IMR-90 (cell line): Measurements from ENCODE around the gene ZNF282. TPM values are rescaled to one million over a fixed set of nuclear protein-coding genes. Genes with fewer than 3 reads are reported as not detected.

Source experiments
- ATAC-seq: fragments of 200-7000 bp; cut with Tn5 transposase; 2 replicates; pipeline ENCODE4 v1.9.1; 2020; ENCODE audit warnings: low read depth, mild to moderate bottlenecking, moderate library complexity
- BruUV-seq: library from RNA; stranded (reverse); fragments of 400-500 nt; replicated peaks from 2 replicates; lab custom pipeline; 2021; lab: Mats Ljungman, UMichigan
- CTCF ChIA-PET: fragments of 300-600 bp; formaldehyde crosslinking; extraction: SDS; loops from one replicate; lab custom pipeline; 2021; ENCODE audit warnings: antibody characterized with exemption; lab: Yijun Ruan, JAX
- POLR2A ChIA-PET: fragments of 300-600 bp; sonication (Branson Sonifier 250); formaldehyde crosslinking; loops from one replicate; lab custom pipeline; 2022; ENCODE audit warnings: antibody characterized with exemption; ENCODE audit not compliant: unreplicated experiment; lab: Charles Lee
- DNase-seq: peaks from one replicate; pipeline ENCODE4 v3.0.0; 2013
- H2AFZ ChIP-seq: replicated peaks from 2 replicates; pipeline ENCODE3; 2013; ENCODE audit warnings: low read length, mild to moderate bottlenecking; ENCODE audit not compliant: poor library complexity
- H2AK5ac ChIP-seq: 2 replicates; pipeline ENCODE4 v1.6.1; 2013; ENCODE audit warnings: low read depth, low read length, inconsistent platforms
- H2AK9ac ChIP-seq: replicated peaks from 2 replicates; pipeline ENCODE3; 2013; ENCODE audit warnings: mild to moderate bottlenecking, low read depth, low read length, moderate library complexity; ENCODE audit not compliant: poor library complexity
- H2BK120ac ChIP-seq: 2 replicates; pipeline ENCODE4 v1.6.1; 2013; ENCODE audit warnings: low read depth, low read length, inconsistent platforms
- H2BK15ac ChIP-seq: 3 replicates; pipeline ENCODE4 v1.6.1; 2013; ENCODE audit warnings: low read depth, low read length, inconsistent platforms
- H2BK20ac ChIP-seq: 2 replicates; pipeline ENCODE4 v1.6.1; 2013; ENCODE audit warnings: low read depth, mild to moderate bottlenecking, inconsistent platforms, low read length, moderate library complexity
- H2BK5ac ChIP-seq: 2 replicates; pipeline ENCODE4 v1.6.1; 2013; ENCODE audit warnings: mild to moderate bottlenecking, low read depth, low read length, inconsistent platforms; ENCODE audit not compliant: poor library complexity, severe bottlenecking
- H3K14ac ChIP-seq: replicated peaks from 2 replicates; pipeline ENCODE4 v1.6.1; 2013; ENCODE audit warnings: low read depth, low read length, inconsistent platforms
- H3K18ac ChIP-seq: 2 replicates; pipeline ENCODE4 v1.6.1; 2013; ENCODE audit warnings: low read depth, low read length, control low read depth
- H3K23ac ChIP-seq: 2 replicates; pipeline ENCODE4 v1.6.1; 2013; ENCODE audit warnings: low read depth, low read length, inconsistent platforms
- H3K27ac ChIP-seq: 2 replicates; pipeline ENCODE4 v1.5.1; 2013; ENCODE audit warnings: mild to moderate bottlenecking, control low read depth, low read length; ENCODE audit not compliant: insufficient read depth
- H3K27me3 ChIP-seq: 2 replicates; pipeline ENCODE4 v1.6.1; 2013; ENCODE audit warnings: low read length; ENCODE audit not compliant: control insufficient read depth, insufficient read depth
- H3K36me3 ChIP-seq: 2 replicates; pipeline ENCODE4 v1.6.1; 2013; ENCODE audit warnings: low read length, mixed read lengths; ENCODE audit not compliant: control insufficient read depth, insufficient read depth
- H3K4ac ChIP-seq: 2 replicates; pipeline ENCODE4 v1.6.1; 2013; ENCODE audit warnings: low read depth, low read length, inconsistent platforms
- H3K4me1 ChIP-seq: 2 replicates; pipeline ENCODE4 v1.6.1; 2013; ENCODE audit warnings: low read length, mixed read lengths; ENCODE audit not compliant: control insufficient read depth, insufficient read depth
- H3K4me2 ChIP-seq: 2 replicates; pipeline ENCODE4 v1.6.1; 2013; ENCODE audit warnings: low read depth, mild to moderate bottlenecking, control low read depth, low read length, moderate library complexity
- H3K4me3 ChIP-seq: 2 replicates; pipeline ENCODE4 v1.5.1; 2013; ENCODE audit warnings: low read depth, mild to moderate bottlenecking, control low read depth, low read length, moderate library complexity; ENCODE audit not compliant: insufficient read depth
- H3K56ac ChIP-seq: 2 replicates; pipeline ENCODE4 v1.6.1; 2013; ENCODE audit warnings: low read length, inconsistent platforms; ENCODE audit not compliant: insufficient read depth; ENCODE audit errors: extremely low read depth
- H3K79me1 ChIP-seq, 2 experiments: 2 replicates each; pipeline ENCODE4 v1.6.1; 2013; ENCODE audit warnings: low read length in 2 of 2, inconsistent platforms in 1 of 2, low read depth in 1 of 2
- H3K9ac ChIP-seq: 2 replicates; pipeline ENCODE4 v1.6.1; 2013; ENCODE audit warnings: low read depth, low read length, control low read depth
- H3K9me1 ChIP-seq: 2 replicates; pipeline ENCODE4 v1.6.1; 2013; ENCODE audit warnings: low read length, inconsistent platforms; ENCODE audit not compliant: insufficient read depth
- H3K9me3 ChIP-seq: 2 replicates; pipeline ENCODE4 v1.6.1; 2013; ENCODE audit warnings: low read length; ENCODE audit not compliant: control insufficient read depth, insufficient read depth
- H4K20me1 ChIP-seq: 2 replicates; pipeline ENCODE4 v1.6.1; 2013; ENCODE audit warnings: low read length, inconsistent platforms; ENCODE audit not compliant: insufficient read depth
- H4K5ac ChIP-seq: 2 replicates; pipeline ENCODE4 v1.6.1; 2013; ENCODE audit warnings: mild to moderate bottlenecking, low read depth, low read length, control low read depth
- H4K8ac ChIP-seq, 2 experiments: 2 replicates each; pipeline ENCODE4 v1.6.1; 2013; ENCODE audit warnings: low read depth in 2 of 2, low read length in 2 of 2, control low read depth in 1 of 2, inconsistent platforms in 1 of 2
- H4K91ac ChIP-seq: 2 replicates; pipeline ENCODE4 v1.6.1; 2013; ENCODE audit warnings: low read depth, low read length, inconsistent platforms; ENCODE audit not compliant: insufficient read depth
- CEBPB ChIP-seq: IDR thresholded peaks from 2 replicates; pipeline ENCODE4 v1.6.1; 2012; ENCODE audit warnings: low read depth, low read length, improper control_type of control experiment
- CHD1 ChIP-seq: IDR thresholded peaks from 2 replicates; pipeline ENCODE4 v1.6.1; 2012; ENCODE audit warnings: low read depth, low read length, improper control_type of control experiment
- MAFK ChIP-seq: IDR thresholded peaks from 2 replicates; pipeline ENCODE4 v1.6.1; 2012; ENCODE audit warnings: low read depth, low read length, improper control_type of control experiment
- MAZ ChIP-seq: IDR thresholded peaks from 2 replicates; pipeline ENCODE4 v1.6.1; 2012; ENCODE audit warnings: low read depth, mild to moderate bottlenecking, low read length, improper control_type of control experiment, moderate library complexity, borderline replicate concordance
- RAD21 ChIP-seq: IDR thresholded peaks from 2 replicates; pipeline ENCODE4 v1.6.1; 2012; ENCODE audit warnings: low read length, improper control_type of control experiment
- RCOR1 ChIP-seq: IDR thresholded peaks from 2 replicates; pipeline ENCODE4 v1.6.1; 2012; ENCODE audit warnings: mild to moderate bottlenecking, low read length, improper control_type of control experiment; ENCODE audit not compliant: insufficient replicate concordance
- RFX5 ChIP-seq: IDR thresholded peaks from 2 replicates; pipeline ENCODE4 v1.8.0; 2012; ENCODE audit warnings: low read depth, mild to moderate bottlenecking, low read length, moderate library complexity
- SMC3 ChIP-seq: fragments of 150-350 bp; IDR thresholded peaks from 2 replicates; pipeline ENCODE4 v1.6.1; 2016; ENCODE audit warnings: low read depth, mild to moderate bottlenecking, antibody characterized with exemption, low read length, moderate library complexity
- WGBS, 2 experiments: methylation state at CpG; one replicate each; pipeline versions ENCODE4 v1.1.5 to v1.1.7; 2013; ENCODE audit warnings: missing lambda C conversion rate in 2 of 2; ENCODE audit not compliant: insufficient read length in 1 of 2; ENCODE audit errors: extremely low coverage in 2 of 2; 5-methylcytosine and 5-hydroxymethylcytosine counted together
- dilution Hi-C: fragments of 300-500 bp; cut with HindIII; formaldehyde crosslinking; loops from one replicate; pipeline ENCODE4 v1.14.3; 2018; ENCODE audit warnings: low sequenced_read_pairs; ENCODE audit not compliant: unreplicated experiment
- in situ Hi-C: fragments of 300-500 bp; cut with MboI; formaldehyde crosslinking; loops from 3 replicates; pipeline ENCODE4 v1.14.3; 2019; ENCODE audit warnings: low sequenced_read_pairs, inconsistent platforms, mixed read lengths
- intact Hi-C: fragments of 100-400 bp; cut with micrococcal nuclease; formaldehyde crosslinking; loops from 2 replicates; pipeline ENCODE4 v1.10.0; 2022
- polyA plus RNA-seq, 3 experiments: library from polyadenylated mRNA; depleted of rRNA; stranded (reverse); fragments of >200 nt; gene quantifications; 2 replicates each; pipeline ENCODE4 v1.2.3, GENCODE V29; 2012; ENCODE audit warnings: low replicate concordance in 1 of 3
- total RNA-seq: library from RNA; depleted of rRNA; stranded (reverse); fragments of >200 nt; gene quantifications from 2 replicates; pipeline ENCODE4 v1.2.3, GENCODE V29; 2012
- TF ChIP-seq, protein P1 (sequence below): fragments of 150-350 bp; IDR thresholded peaks from 2 replicates; pipeline ENCODE4 v1.6.1; 2016; ENCODE audit warnings: low read depth, mild to moderate bottlenecking, low read length, moderate library complexity, borderline replicate concordance
- TF ChIP-seq, protein P2 (sequence below): fragments of 150-350 bp; IDR thresholded peaks from 2 replicates; pipeline ENCODE4 v1.6.1; 2017; ENCODE audit warnings: mild to moderate bottlenecking, antibody characterized with exemption, low read length, low read depth
- TF ChIP-seq, protein P3 (sequence below): conservative IDR thresholded peaks from 2 replicates; pipeline ENCODE4 v1.5.1; 2012; ENCODE audit warnings: mild to moderate bottlenecking, low read depth, low read length, improper control_type of control experiment

ZNF282 gene
- total and polyA plus RNA-seq, 2 of the 4 experiments (the other 2 are of a cell fraction), result 7.2 to 11.9 TPM

DNA sequence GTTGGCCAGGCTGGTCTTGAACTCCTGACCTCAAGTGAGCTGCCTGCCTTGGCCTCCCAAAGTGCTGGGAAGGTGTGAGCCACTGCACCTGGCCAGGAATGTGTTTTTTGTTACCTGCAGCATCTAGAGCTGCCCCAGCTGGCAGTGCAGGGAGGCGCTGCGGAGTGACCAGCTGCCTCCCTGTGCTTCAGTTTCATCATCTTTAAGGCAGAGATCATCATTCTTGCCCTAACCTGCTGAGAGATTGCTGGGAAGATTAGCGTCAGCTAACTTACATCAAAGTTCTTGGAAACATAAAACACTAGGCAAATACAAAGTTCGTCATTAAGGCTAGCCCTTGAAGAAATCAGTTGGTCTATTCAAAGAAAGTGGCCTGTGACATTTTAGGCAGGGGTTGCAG is 2.3 kb downstream of the ZNF282 start:
- peaks cover 30% of the 10 kb centered on the region for H3K36me3 ChIP-seq
- no peak overlapping the region for H3K18ac ChIP-seq
- H2BK120ac ChIP-seq, result no peak overlapping the region
- H2BK5ac ChIP-seq, result no peak overlapping the region
- no TSS peak for BruUV-seq
- no peaks in the 10 kb centered on the region for H3K27me3 ChIP-seq
- dilution Hi-C loops, result no loop called here
- H4K8ac ChIP-seq, result no peak overlapping the region
- H3K4me1 ChIP-seq, result peaks cover 6% of the 10 kb centered on the region
- in situ Hi-C loops, result no loop called here
- ATAC-seq, result no peak
- no peak for DNase-seq
- no peak overlapping the region for H3K4me3 ChIP-seq
- no peak overlapping the region for H4K5ac ChIP-seq
- no peak overlapping the region for H2AFZ ChIP-seq
- H3K9me1 ChIP-seq, result peaks cover 6% of the 10 kb centered on the region; the same call in 1 of the 2 replicates
- H3K9me3 ChIP-seq, result no peaks in the 10 kb centered on the region
- no peak overlapping the region for H3K9ac ChIP-seq
- ChIA-PET POLR2A (no interaction called here), CTCF (no interaction called here)
- H3K23ac ChIP-seq, result no peak overlapping the region
- intact Hi-C loops, result loop anchor here (5.0 kb wide), 1 partner anchor 35 kb away; no protein-coding TSS in a partner anchor
- peaks cover 13 to 49% of the 10 kb centered on the region in 2 experiments for H3K79me1 ChIP-seq
- no peak overlapping the region for H3K14ac ChIP-seq
- no peak overlapping the region for H3K4ac ChIP-seq
- H3K56ac ChIP-seq, result no peak overlapping the region
- H3K4me2 ChIP-seq, result no peak overlapping the region
- TF ChIP-seq MAFK, result no peak
- no peak for TF ChIP-seq RAD21
- TF ChIP-seq SMC3, result no peak
- no peak for TF ChIP-seq RFX5
- no peak for TF ChIP-seq CEBPB
- TF ChIP-seq RCOR1, result no peak
- no peak for TF ChIP-seq CHD1
- TF ChIP-seq, protein P1, sequence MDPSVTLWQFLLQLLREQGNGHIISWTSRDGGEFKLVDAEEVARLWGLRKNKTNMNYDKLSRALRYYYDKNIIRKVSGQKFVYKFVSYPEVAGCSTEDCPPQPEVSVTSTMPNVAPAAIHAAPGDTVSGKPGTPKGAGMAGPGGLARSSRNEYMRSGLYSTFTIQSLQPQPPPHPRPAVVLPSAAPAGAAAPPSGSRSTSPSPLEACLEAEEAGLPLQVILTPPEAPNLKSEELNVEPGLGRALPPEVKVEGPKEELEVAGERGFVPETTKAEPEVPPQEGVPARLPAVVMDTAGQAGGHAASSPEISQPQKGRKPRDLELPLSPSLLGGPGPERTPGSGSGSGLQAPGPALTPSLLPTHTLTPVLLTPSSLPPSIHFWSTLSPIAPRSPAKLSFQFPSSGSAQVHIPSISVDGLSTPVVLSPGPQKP, result no peak
- TF ChIP-seq MAZ, result no peak
- TF ChIP-seq, protein P2, sequence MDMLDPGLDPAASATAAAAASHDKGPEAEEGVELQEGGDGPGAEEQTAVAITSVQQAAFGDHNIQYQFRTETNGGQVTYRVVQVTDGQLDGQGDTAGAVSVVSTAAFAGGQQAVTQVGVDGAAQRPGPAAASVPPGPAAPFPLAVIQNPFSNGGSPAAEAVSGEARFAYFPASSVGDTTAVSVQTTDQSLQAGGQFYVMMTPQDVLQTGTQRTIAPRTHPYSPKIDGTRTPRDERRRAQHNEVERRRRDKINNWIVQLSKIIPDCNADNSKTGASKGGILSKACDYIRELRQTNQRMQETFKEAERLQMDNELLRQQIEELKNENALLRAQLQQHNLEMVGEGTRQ, result no peak
- TF ChIP-seq, protein P3, sequence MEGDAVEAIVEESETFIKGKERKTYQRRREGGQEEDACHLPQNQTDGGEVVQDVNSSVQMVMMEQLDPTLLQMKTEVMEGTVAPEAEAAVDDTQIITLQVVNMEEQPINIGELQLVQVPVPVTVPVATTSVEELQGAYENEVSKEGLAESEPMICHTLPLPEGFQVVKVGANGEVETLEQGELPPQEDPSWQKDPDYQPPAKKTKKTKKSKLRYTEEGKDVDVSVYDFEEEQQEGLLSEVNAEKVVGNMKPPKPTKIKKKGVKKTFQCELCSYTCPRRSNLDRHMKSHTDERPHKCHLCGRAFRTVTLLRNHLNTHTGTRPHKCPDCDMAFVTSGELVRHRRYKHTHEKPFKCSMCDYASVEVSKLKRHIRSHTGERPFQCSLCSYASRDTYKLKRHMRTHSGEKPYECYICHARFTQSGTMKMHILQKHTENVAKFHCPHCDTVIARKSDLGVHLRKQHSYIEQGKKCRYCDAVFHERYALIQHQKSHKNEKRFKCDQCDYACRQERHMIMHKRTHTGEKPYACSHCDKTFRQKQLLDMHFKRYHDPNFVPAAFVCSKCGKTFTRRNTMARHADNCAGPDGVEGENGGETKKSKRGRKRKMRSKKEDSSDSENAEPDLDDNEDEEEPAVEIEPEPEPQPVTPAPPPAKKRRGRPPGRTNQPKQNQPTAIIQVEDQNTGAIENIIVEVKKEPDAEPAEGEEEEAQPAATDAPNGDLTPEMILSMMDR, result no peak
- peaks cover 17% of the 10 kb centered on the region for H4K20me1 ChIP-seq
- no peak overlapping the region for H3K27ac ChIP-seq
- H2BK20ac ChIP-seq, result no peak overlapping the region
- H4K91ac ChIP-seq, result no peak overlapping the region
- no peak overlapping the region for H2AK5ac ChIP-seq
- WGBS, 2 experiments, result 100% methylated on average over 1 of the region's 4 CpGs; no CpG with 5 or more reads in 1 of the 2 experiments
- no peak overlapping the region for H2AK9ac ChIP-seq
- no peak overlapping the region for H2BK15ac ChIP-seq
